GM21381 (cell line): ENCODE results near the gene WHAMM.
A peak's percentile ranks its signal among the peaks of the same experiment; 100 is the strongest.
"Not testable (repeated sequence)": the region's sequence is repeated elsewhere in the genome, so short reads cannot be mapped to it uniquely, and the experiment has no call there.

ENCODE experiments used
- ATAC-seq: cut with Tn5 transposase; IDR thresholded peaks from one replicate; pipeline ENCODE4 v1.9.1; 2021; ENCODE audit warnings: mild to moderate bottlenecking, moderate library complexity; ENCODE audit not compliant: unreplicated experiment

WHAMM gene

GRCh38 chr15:82802497-82802896 is 6.9 kb upstream of the WHAMM start:
- no peak for ATAC-seq

- ATAC-seq = no peak
These were observed 5.4 kb upstream of the WHAMM start for GRCh38 chr15:82803793-82804574.

GRCh38 chr15:82804575-82804949 is 4.9 kb upstream of the WHAMM start:
- ATAC-seq = no peak

GRCh38 chr15:82805994-82806406 is 3.4 kb upstream of the WHAMM start, which contains the start of gene FSD2:
FSD2 (minus strand) TSS chr15:82806069; CDS start chr15:82787390, 18,679 bp downstream.
- ATAC-seq = peak; percentile 50

- no peak for ATAC-seq
These were observed 1.4 kb upstream of the WHAMM start for GRCh38 chr15:82807920-82808633.

- ATAC-seq = no peak
These were observed 790 bp upstream of the WHAMM start for GRCh38 chr15:82808634-82809041.

- ATAC-seq = peak; percentile 10
These were observed 847 bp downstream of the WHAMM start for GRCh38 chr15:82810061-82810889.

- no peak for ATAC-seq
These were observed 1.5 kb downstream of the WHAMM start for GRCh38 chr15:82810890-82811426.

- no peak for ATAC-seq
These were observed 3.6 kb downstream of the WHAMM start for GRCh38 chr15:82812994-82813393.

GRCh38 chr15:82820128-82820527 is 10.7 kb downstream of the WHAMM start:
- no peak for ATAC-seq

- ATAC-seq = not testable (repeated sequence)
These were observed 12.0 kb downstream of the WHAMM start for GRCh38 chr15:82821396-82821795.

- ATAC-seq = not testable (repeated sequence)
These were observed 12.4 kb downstream of the WHAMM start for GRCh38 chr15:82821851-82822250.

- no peak for ATAC-seq
These were observed 13.6 kb downstream of the WHAMM start for GRCh38 chr15:82823049-82823448.

- ATAC-seq = no peak
These were observed 18.6 kb downstream of the WHAMM start for GRCh38 chr15:82828075-82828474.

GRCh38 chr15:82829234-82829633 is 19.8 kb downstream of the WHAMM start:
- no peak for ATAC-seq

- no peak for ATAC-seq
These were observed 21.2 kb downstream of the WHAMM start for GRCh38 chr15:82830427-82831173.

- no peak for ATAC-seq
These were observed 22.6 kb downstream of the WHAMM start for GRCh38 chr15:82831894-82832600.

GRCh38 chr15:82832601-82833361 is 23.4 kb downstream of the WHAMM start:
- ATAC-seq = peak; percentile 90

GRCh38 chr15:82833362-82833682 is 23.9 kb downstream of the WHAMM start:
- no peak for ATAC-seq
